SK-N-SH treated with all-trans-retinoic acid at 6 μM for 48 hours (cell line): ENCODE data around the gene PLCB1.

ENCODE experiments used
- ATAC-seq: fragments of 200-7000 bp; cut with Tn5 transposase; 3 replicates; pipeline ENCODE4 v1.9.1; 2020; ENCODE audit warnings: mild to moderate bottlenecking, moderate library complexity
- ARNTL ChIP-seq: fragments of 450-650 bp; formaldehyde crosslinking; IDR thresholded peaks from 2 replicates; pipeline ENCODE4 v1.5.0; 2020; ENCODE audit warnings: low read depth, mild to moderate bottlenecking, moderate library complexity, borderline replicate concordance
- BACH2 ChIP-seq: fragments of 250-450 bp; sonication (Bioruptor Pico); IDR thresholded peaks from 2 replicates; pipeline ENCODE4 v1.9.0; 2021; ENCODE audit warnings: mild to moderate bottlenecking, borderline replicate concordance
- CSDC2 ChIP-seq: fragments of 250-450 bp; sonication (Bioruptor Pico); IDR thresholded peaks from 2 replicates; pipeline ENCODE4 v1.5.0; 2020; ENCODE audit warnings: mild to moderate bottlenecking, moderate library complexity
- ISL1 ChIP-seq: fragments of 250-450 bp; sonication (Bioruptor Pico); IDR thresholded peaks from 2 replicates; pipeline ENCODE4 v2.1.2; 2022; ENCODE audit warnings: mild to moderate bottlenecking, moderate library complexity
- OSR1 ChIP-seq: fragments of 250-450 bp; sonication (Bioruptor Pico); IDR thresholded peaks from 2 replicates; pipeline ENCODE4 v1.8.0; 2022; ENCODE audit warnings: moderate library complexity, mild to moderate bottlenecking, inconsistent platforms
- PATZ1 ChIP-seq: fragments of 250-450 bp; sonication (Bioruptor Pico); IDR thresholded peaks from 2 replicates; pipeline ENCODE4 v1.8.0; 2020; ENCODE audit warnings: mild to moderate bottlenecking, moderate library complexity, borderline replicate concordance
- PPARA ChIP-seq: fragments of 250-450 bp; sonication (Bioruptor Pico); IDR thresholded peaks from 2 replicates; pipeline ENCODE4 v1.5.0; 2020; ENCODE audit warnings: mild to moderate bottlenecking, borderline replicate concordance
- RARB ChIP-seq: fragments of 250-450 bp; sonication (Bioruptor Pico); IDR thresholded peaks from 2 replicates; pipeline ENCODE4 v1.8.0; 2021; ENCODE audit warnings: mild to moderate bottlenecking, moderate library complexity
- TCF4 ChIP-seq: fragments of 250-450 bp; sonication (Bioruptor Pico); IDR thresholded peaks from 2 replicates; pipeline ENCODE4 v1.8.0; 2021; ENCODE audit warnings: mild to moderate bottlenecking, moderate library complexity, borderline replicate concordance
- TOX ChIP-seq: fragments of 250-450 bp; sonication (Bioruptor Pico); IDR thresholded peaks from 2 replicates; pipeline ENCODE4 v1.8.0; 2021; ENCODE audit warnings: mild to moderate bottlenecking, moderate library complexity, borderline replicate concordance
- TSHZ2 ChIP-seq: fragments of 250-450 bp; sonication (Bioruptor Pico); IDR thresholded peaks from 2 replicates; pipeline ENCODE4 v1.5.0; 2020; ENCODE audit warnings: mild to moderate bottlenecking, moderate library complexity
- ZFP3 ChIP-seq: fragments of 250-450 bp; sonication (Bioruptor Pico); IDR thresholded peaks from 2 replicates; pipeline ENCODE4 v1.5.0; 2020; ENCODE audit warnings: mild to moderate bottlenecking, moderate library complexity
- ZFP30 ChIP-seq: fragments of 450-650 bp; formaldehyde crosslinking; IDR thresholded peaks from 2 replicates; pipeline ENCODE4 v1.5.0; 2022; ENCODE audit warnings: mild to moderate bottlenecking, moderate library complexity
- ZNF565 ChIP-seq: fragments of 450-650 bp; formaldehyde crosslinking; conservative IDR thresholded peaks from 2 replicates; pipeline ENCODE4 v1.5.0; 2020; ENCODE audit warnings: low read depth, mild to moderate bottlenecking, moderate library complexity
- ZNF70 ChIP-seq: fragments of 450-650 bp; formaldehyde crosslinking; IDR thresholded peaks from 2 replicates; pipeline ENCODE4 v1.5.0; 2020; ENCODE audit warnings: mild to moderate bottlenecking, moderate library complexity
- ZNF8 ChIP-seq: fragments of 450-650 bp; formaldehyde crosslinking; IDR thresholded peaks from 2 replicates; pipeline ENCODE4 v1.5.0; 2020; ENCODE audit warnings: mild to moderate bottlenecking, moderate library complexity
- TF ChIP-seq, protein P1 (sequence below): fragments of 250-450 bp; sonication (Bioruptor Pico); IDR thresholded peaks from 2 replicates; pipeline ENCODE4 v1.5.1; 2021; ENCODE audit warnings: mild to moderate bottlenecking, moderate library complexity
- TF ChIP-seq, protein P2 (sequence below): fragments of 250-450 bp; sonication (Bioruptor Pico); IDR thresholded peaks from 2 replicates; pipeline ENCODE4 v1.8.0; 2021; ENCODE audit warnings: low read depth, mild to moderate bottlenecking, moderate library complexity, borderline replicate concordance
- TF ChIP-seq, protein P3 (sequence below): fragments of 250-450 bp; sonication (Bioruptor Pico); IDR thresholded peaks from 2 replicates; pipeline ENCODE4 v1.5.1; 2020; ENCODE audit warnings: low read depth, mild to moderate bottlenecking, moderate library complexity

PLCB1 gene

GRCh38 chr20:8662433-8662954 lies 530.4 kb downstream of the PLCB1 start:
- TF ChIP-seq ZFP30 (CRISPR knock-in tag) (no peak), ZNF565 (CRISPR knock-in tag) (no peak), ISL1 (CRISPR knock-in tag) (no peak), TOX (CRISPR knock-in tag) (no peak), CSDC2 (CRISPR knock-in tag) (no peak), TCF4 (CRISPR knock-in tag) (no peak), BACH2 (CRISPR knock-in tag) (no peak), TSHZ2 (no peak), RARB (no peak), OSR1 (CRISPR knock-in tag) (no peak), ZNF70 (CRISPR knock-in tag) (no peak), ZNF8 (no peak), ARNTL (CRISPR knock-in tag) (no peak)
- TF ChIP-seq, protein P1, sequence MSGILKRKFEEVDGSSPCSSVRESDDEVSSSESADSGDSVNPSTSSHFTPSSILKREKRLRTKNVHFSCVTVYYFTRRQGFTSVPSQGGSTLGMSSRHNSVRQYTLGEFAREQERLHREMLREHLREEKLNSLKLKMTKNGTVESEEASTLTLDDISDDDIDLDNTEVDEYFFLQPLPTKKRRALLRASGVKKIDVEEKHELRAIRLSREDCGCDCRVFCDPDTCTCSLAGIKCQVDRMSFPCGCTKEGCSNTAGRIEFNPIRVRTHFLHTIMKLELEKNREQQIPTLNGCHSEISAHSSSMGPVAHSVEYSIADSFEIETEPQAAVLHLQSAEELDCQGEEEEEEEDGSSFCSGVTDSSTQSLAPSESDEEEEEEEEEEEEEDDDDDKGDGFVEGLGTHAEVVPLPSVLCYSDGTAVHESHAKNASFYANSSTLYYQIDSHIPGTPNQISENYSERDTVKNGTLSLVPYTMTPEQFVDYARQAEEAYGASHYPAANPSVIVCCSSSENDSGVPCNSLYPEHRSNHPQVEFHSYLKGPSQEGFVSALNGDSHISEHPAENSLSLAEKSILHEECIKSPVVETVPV (CRISPR knock-in tag): no peak
- TF ChIP-seq, protein P2, sequence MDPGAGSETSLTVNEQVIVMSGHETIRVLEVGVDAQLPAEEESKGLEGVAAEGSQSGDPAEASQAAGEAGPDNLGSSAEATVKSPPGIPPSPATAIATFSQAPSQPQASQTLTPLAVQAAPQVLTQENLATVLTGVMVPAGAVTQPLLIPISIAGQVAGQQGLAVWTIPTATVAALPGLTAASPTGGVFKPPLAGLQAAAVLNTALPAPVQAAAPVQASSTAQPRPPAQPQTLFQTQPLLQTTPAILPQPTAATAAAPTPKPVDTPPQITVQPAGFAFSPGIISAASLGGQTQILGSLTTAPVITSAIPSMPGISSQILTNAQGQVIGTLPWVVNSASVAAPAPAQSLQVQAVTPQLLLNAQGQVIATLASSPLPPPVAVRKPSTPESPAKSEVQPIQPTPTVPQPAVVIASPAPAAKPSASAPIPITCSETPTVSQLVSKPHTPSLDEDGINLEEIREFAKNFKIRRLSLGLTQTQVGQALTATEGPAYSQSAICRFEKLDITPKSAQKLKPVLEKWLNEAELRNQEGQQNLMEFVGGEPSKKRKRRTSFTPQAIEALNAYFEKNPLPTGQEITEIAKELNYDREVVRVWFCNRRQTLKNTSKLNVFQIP: no peak
- TF ChIP-seq, protein P3, sequence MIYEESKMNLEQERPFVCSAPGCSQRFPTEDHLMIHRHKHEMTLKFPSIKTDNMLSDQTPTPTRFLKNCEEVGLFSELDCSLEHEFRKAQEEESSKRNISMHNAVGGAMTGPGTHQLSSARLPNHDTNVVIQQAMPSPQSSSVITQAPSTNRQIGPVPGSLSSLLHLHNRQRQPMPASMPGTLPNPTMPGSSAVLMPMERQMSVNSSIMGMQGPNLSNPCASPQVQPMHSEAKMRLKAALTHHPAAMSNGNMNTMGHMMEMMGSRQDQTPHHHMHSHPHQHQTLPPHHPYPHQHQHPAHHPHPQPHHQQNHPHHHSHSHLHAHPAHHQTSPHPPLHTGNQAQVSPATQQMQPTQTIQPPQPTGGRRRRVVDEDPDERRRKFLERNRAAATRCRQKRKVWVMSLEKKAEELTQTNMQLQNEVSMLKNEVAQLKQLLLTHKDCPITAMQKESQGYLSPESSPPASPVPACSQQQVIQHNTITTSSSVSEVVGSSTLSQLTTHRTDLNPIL (CRISPR knock-in tag): no peak
- no peak for ATAC-seq

DNA sequence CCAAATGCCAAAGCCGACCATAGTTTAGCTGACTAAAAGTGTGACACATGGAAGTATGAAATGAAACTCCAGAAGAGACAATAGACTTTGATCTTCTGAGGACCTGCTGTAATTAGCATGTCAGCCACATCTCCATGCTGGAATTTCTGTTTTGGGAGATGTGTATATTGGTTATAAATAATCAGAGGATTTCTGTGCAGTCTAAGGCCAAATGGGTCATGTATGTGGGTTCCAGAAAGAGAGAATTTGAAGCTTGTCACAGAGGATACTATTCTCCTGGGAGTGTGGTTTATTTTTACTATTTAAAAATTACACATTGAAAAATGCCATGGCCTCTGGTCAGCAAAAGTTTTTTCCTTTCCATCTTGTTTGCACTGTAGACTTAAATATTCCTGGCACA lies 531.4 kb downstream of the PLCB1 start:
- no peak for ATAC-seq
- no peak for TF ChIP-seq CSDC2 (CRISPR knock-in tag)
- TF ChIP-seq, protein P3 (CRISPR knock-in tag): no peak
- TF ChIP-seq ISL1 (CRISPR knock-in tag): no peak
- no peak for TF ChIP-seq ZFP30 (CRISPR knock-in tag)
- TF ChIP-seq OSR1 (CRISPR knock-in tag): no peak

DNA sequence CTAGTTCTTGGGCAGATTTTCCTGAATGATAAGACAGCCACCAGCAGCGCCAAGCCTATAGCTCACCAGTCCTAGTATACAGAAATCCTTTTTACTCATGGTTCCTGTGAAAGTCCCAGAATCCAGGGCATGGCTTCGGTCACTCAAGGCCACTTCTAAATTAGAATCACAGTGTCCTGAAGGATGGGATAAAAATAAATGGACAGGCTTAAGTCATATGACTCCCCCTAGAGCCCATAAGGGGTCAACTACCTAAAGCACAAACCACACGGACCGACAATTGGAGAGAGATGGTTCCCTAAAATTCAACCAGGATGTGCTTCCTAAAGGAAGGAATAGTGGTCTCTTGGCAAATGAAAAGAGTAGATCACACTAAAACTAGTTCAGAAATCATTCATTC lies 532.7 kb downstream of the PLCB1 start:
- TF ChIP-seq OSR1 (CRISPR knock-in tag) (no peak), ZFP3 (CRISPR knock-in tag) (no peak), PATZ1 (no peak), PPARA (no peak), BACH2 (CRISPR knock-in tag) (no peak)
- TF ChIP-seq, protein P3 (CRISPR knock-in tag): no peak
- TF ChIP-seq, all 23 proteins: peak for 0
- no peak for ATAC-seq
